SU-DHL-6 (cell line): Measurements from ENCODE around the gene MSANTD1.

Experiments used
- H2AFZ ChIP-seq: fragments of 200-600 bp; sonication (generic); 2 replicates; pipeline ENCODE4 v1.6.1; 2014; ENCODE audit warnings: low read depth, mild to moderate bottlenecking, moderate library complexity, mixed read lengths, antibody characterized with exemption, low read length; ENCODE audit not compliant: severe bottlenecking
- H3F3A ChIP-seq: fragments of 200-600 bp; shearing (Covaris generic); 2 replicates; pipeline ENCODE4 v1.6.0; 2016; ENCODE audit warnings: antibody characterized with exemption, mild to moderate bottlenecking; ENCODE audit not compliant: insufficient read depth
- H3K27ac ChIP-seq: fragments of 200-600 bp; sonication (generic); 2 replicates; pipeline ENCODE4 v1.5.1; 2016; ENCODE audit warnings: low read depth, mild to moderate bottlenecking, low read length, moderate library complexity, mixed read lengths
- H3K27me3 ChIP-seq: fragments of 200-600 bp; sonication (generic), shearing (Covaris generic); 2 replicates; pipeline ENCODE4 v1.6.0; 2014; ENCODE audit warnings: mild to moderate bottlenecking, low read length
- H3K36me3 ChIP-seq: fragments of 200-600 bp; sonication (generic); 2 replicates; pipeline ENCODE4 v1.6.1; 2014; ENCODE audit warnings: mild to moderate bottlenecking, low read length, mixed read lengths
- H3K4me2 ChIP-seq: fragments of 300-600, 200-600 bp; shearing (Covaris generic), sonication (generic); 2 replicates; pipeline ENCODE4 v1.6.0; 2014; ENCODE audit warnings: low read length, low read depth, mild to moderate bottlenecking; ENCODE audit not compliant: poor library complexity, severe bottlenecking
- H3K4me3 ChIP-seq: fragments of 200-600 bp; sonication (generic); 2 replicates; pipeline ENCODE4 v1.5.1; 2014; ENCODE audit warnings: antibody characterized with exemption, low read length, mild to moderate bottlenecking, mixed read lengths; ENCODE audit not compliant: insufficient read depth, poor library complexity, severe bottlenecking
- H3K79me2 ChIP-seq: fragments of 200-600 bp; sonication (generic); 2 replicates; pipeline ENCODE4 v1.6.1; 2014; ENCODE audit warnings: mild to moderate bottlenecking, low read length, moderate library complexity; ENCODE audit not compliant: insufficient read depth
- H3K9ac ChIP-seq: fragments of 200-600 bp; sonication (generic); 2 replicates; pipeline ENCODE4 v1.7.0; 2014; ENCODE audit warnings: mild to moderate bottlenecking, low read length
- H3K9me2 ChIP-seq: fragments of 200-600 bp; sonication (generic); replicated peaks from 2 replicates; pipeline ENCODE4 v1.6.1; 2014; ENCODE audit warnings: low read length; ENCODE audit not compliant: insufficient read depth
- H3K9me3 ChIP-seq: fragments of 200-600 bp; sonication (generic); 2 replicates; pipeline ENCODE4 v1.6.1; 2014; ENCODE audit warnings: low read length, mixed read lengths; ENCODE audit not compliant: insufficient read depth
- H4K20me1 ChIP-seq: fragments of 200-600 bp; sonication (generic); 2 replicates; pipeline ENCODE4 v1.6.1; 2014; ENCODE audit warnings: low read depth, mild to moderate bottlenecking, antibody characterized with exemption, low read length, moderate library complexity, mixed read lengths
- EZH2phosphoT487 ChIP-seq: fragments of 200-600 bp; sonication (generic), shearing (Covaris generic); conservative IDR thresholded peaks from 2 replicates; pipeline ENCODE4 v1.6.1; 2018; ENCODE audit warnings: mild to moderate bottlenecking, antibody characterized with exemption, low read length, moderate library complexity, mixed read lengths
- TF ChIP-seq, protein P1 (sequence below): fragments of 200-600 bp; sonication (generic); IDR thresholded peaks from one replicate; pipeline ENCODE4 v1.5.1; 2017; ENCODE audit warnings: antibody characterized with exemption, mild to moderate bottlenecking, low read length, moderate library complexity; ENCODE audit not compliant: insufficient read depth, poor library complexity, severe bottlenecking

Gene MSANTD1

DNA sequence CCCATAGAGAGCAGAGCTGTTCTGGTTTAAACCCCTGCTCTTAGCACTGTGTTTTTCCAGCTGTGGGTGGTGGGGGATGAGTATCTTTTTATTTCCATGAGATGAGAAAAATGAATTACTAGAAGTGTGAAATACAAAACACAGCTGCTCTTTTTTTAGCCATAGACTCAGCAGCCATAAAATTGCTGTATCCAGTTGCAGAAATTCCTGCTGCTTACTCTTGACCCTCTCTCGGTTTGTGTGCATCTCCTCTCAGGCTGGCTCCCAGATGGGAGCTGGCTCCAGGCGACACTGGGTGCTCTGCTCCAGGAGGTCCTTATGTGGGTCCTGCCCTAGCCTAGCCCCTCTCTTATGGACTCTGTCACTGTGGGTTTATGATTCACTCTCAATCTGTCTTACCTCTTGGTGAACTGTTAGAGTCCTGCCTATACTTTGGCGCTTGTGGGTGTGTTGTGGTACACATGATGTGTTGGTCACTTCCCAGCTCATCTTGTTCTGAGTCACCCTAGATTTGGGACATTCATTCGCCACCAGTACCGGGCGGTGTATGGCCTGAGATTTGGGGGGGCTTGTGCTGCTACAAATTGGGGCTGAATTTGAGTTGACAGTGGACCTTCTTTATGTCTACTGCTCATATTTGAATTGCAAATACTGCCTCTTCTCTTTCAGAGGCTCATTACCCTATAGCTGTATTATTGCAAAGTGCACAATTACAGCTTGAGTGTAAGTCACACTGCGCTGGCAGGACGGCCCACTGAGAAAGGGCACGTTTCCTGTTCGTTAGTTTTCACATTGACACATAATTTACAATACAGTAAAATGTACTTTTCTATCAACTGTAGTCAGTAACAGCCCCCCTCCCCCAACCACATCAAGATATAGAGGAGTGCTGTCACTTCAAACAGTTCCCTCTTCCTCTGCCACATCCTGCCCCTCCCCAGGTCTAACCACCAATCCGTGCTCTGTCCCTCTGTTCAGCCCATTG, 46.9 kb upstream of the MSANTD1 start:
- Histone ChIP-seq H3K27ac (no peak overlapping the region), H3K9ac (no peak overlapping the region), H4K20me1 (no peaks in the 10 kb centered on the region), H3K79me2 (no peaks in the 10 kb centered on the region), H2AFZ (no peak overlapping the region), H3K9me3 (no peaks in the 10 kb centered on the region), H3K36me3 (no peaks in the 10 kb centered on the region; the same call in 1 of the 2 replicates), H3K4me2 (no peak overlapping the region), H3K9me2 (no peaks in the 10 kb centered on the region), H3F3A (no peaks in the 10 kb centered on the region), H3K27me3 (no peaks in the 10 kb centered on the region), H3K4me3 (no peak overlapping the region)
- TF ChIP-seq EZH2phosphoT487: no peak
- TF ChIP-seq, protein P1, sequence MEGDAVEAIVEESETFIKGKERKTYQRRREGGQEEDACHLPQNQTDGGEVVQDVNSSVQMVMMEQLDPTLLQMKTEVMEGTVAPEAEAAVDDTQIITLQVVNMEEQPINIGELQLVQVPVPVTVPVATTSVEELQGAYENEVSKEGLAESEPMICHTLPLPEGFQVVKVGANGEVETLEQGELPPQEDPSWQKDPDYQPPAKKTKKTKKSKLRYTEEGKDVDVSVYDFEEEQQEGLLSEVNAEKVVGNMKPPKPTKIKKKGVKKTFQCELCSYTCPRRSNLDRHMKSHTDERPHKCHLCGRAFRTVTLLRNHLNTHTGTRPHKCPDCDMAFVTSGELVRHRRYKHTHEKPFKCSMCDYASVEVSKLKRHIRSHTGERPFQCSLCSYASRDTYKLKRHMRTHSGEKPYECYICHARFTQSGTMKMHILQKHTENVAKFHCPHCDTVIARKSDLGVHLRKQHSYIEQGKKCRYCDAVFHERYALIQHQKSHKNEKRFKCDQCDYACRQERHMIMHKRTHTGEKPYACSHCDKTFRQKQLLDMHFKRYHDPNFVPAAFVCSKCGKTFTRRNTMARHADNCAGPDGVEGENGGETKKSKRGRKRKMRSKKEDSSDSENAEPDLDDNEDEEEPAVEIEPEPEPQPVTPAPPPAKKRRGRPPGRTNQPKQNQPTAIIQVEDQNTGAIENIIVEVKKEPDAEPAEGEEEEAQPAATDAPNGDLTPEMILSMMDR: no peak

DNA sequence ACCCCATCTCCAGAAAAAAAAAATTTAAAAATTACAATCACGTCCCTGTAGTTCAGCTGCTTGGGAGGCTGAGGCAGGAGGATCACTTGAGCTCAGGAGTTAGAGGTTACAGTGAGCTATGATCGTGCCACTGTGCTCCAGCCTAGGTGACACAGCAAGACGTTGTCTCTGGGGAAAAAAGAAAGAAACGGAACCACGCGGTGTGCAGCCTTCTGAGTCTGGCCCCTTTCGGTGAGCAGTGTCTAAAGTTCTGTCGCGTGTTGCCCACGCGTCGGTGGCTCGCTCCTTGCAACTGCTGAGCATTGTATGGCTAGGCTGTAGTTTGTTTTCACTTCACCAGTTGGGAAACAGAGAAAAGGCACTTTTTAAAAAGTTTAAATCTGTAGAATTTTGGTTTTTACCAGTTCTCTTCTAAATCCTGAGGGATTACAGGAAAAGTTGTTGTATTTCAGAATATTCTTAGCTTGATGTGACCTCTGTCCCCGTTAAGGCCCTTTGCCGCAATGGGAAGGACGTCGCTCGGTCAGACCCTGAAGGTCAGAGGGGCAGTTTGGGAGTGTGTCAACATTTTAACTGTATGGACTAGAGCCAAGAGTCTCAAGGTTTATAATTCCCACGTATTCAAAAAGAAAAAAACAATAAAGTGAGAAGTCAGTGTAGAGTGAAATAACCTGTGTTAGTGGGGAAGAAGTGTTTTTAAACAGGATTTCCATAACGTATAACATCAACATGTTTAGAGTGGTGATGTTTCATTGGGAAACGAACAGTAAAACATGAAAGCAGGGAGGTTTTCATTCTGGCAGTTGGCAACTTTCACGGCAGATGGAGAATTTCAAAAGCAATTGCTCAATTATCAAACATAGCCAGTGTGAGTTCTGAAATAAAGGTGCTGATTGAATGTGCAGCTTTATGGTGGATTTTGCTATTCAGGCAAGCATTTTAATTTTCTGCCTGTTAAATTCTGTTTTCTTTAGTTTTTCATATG, 45.8 kb upstream of the MSANTD1 start:
- no peaks in the 10 kb centered on the region for H3K9me2 ChIP-seq
- no peaks in the 10 kb centered on the region for H4K20me1 ChIP-seq
- no peaks in the 10 kb centered on the region for H3K27me3 ChIP-seq
- no peak for TF ChIP-seq EZH2phosphoT487
- TF ChIP-seq, protein P1: no peak
- H3F3A ChIP-seq: no peaks in the 10 kb centered on the region
- H3K4me2 ChIP-seq: no peak overlapping the region
- H2AFZ ChIP-seq: no peak overlapping the region
- no peaks in the 10 kb centered on the region for H3K79me2 ChIP-seq
- no peak overlapping the region for H3K4me3 ChIP-seq
- H3K9ac ChIP-seq: no peak overlapping the region
- H3K36me3 ChIP-seq: peaks cover 2% of the 10 kb centered on the region; the same call in 1 of the 2 replicates
- no peaks in the 10 kb centered on the region for H3K9me3 ChIP-seq
- H3K27ac ChIP-seq: no peak overlapping the region

DNA sequence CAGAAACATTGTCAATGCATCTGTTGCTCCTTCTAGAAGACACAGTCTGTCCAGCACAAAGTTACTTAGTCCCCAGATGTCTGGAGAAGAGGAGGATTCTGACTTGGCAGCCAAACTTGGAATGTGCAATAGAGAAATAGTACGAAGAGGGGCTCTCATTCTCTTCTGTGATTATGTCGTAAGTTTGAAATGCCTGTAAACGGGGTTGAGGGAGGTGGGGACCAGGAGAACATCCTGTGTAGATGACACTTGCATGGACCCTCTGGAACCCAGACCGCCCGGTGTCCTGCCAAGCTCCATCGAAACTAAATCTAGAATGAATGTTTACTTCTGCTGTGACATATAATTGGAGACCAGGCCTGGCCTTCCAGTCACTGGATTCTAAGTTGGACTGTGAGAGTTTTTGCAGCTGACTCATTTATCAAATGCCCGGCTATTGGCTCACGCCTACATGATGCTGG, 45.0 kb upstream of the MSANTD1 start:
- no peak overlapping the region for H3K4me3 ChIP-seq
- no peaks in the 10 kb centered on the region for H3K9me3 ChIP-seq
- no peak overlapping the region for H2AFZ ChIP-seq
- no peaks in the 10 kb centered on the region for H3K27me3 ChIP-seq
- H3K9ac ChIP-seq: no peak overlapping the region
- no peak overlapping the region for H3K27ac ChIP-seq
- no peaks in the 10 kb centered on the region for H3F3A ChIP-seq
- no peak overlapping the region for H3K4me2 ChIP-seq
- H3K36me3 ChIP-seq: peaks cover 5% of the 10 kb centered on the region
- TF ChIP-seq, protein P1: no peak
- no peak for TF ChIP-seq EZH2phosphoT487
- H4K20me1 ChIP-seq: no peaks in the 10 kb centered on the region
- H3K79me2 ChIP-seq: no peaks in the 10 kb centered on the region
- no peaks in the 10 kb centered on the region for H3K9me2 ChIP-seq
